ENCODE measurements around the gene RPA1. TPM values are rescaled to one million over a fixed set of nuclear protein-coding genes. Genes with fewer than 3 reads are reported as not detected.

The RPA1 gene
- total and polyA plus RNA-seq, 9 of the 15 experiments (the other 6 are each of a cell fraction or from before 2014, with no cell fraction given) = 25.2 to 125 (median 47.4) TPM

DNA sequence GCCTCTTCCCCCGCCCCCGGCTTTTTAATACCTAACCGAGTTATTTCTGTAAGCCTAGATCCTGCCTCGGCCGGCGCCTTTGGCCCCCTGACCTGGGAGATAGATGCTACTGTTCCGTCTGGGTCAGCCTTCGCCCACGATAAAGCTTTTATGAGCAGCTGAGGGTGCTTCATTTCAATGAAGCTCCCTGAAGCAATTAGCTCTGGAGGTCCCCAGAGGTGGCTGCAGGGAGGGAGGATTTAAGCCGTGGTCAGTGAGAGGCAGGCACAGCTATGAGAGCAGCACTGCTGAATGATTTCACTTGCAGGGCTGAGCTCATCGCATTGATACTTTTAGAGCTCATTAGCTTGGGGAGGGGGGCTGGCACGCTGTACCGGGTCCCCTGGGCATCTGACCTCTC, 89.4 kb downstream of the RPA1 start:
- Histone ChIP-seq H2AFZ (ENCODE audit: low read depth, low read length) (no peak overlapping the region), H3K9me1 (ENCODE audit: control insufficient read depth, insufficient read depth, low read length) (no peaks in the 10 kb centered on the region), H3K27ac (ENCODE audit: extremely low read depth, low read depth, low read length) (no peak overlapping the region), H3K9ac (ENCODE audit: insufficient read depth in 1 of 2, low read depth in 2 of 2, low read length in 2 of 2) (no peak overlapping the region), H3K4me1 (replicated peaks in 1 of 2; ENCODE audit: control insufficient read depth in 2 of 2, insufficient read depth in 2 of 2, low read length in 2 of 2) (peaks cover 0 to 11% of the 10 kb centered on the region in 2 experiments; a peak in 2 of 5 replicates), H3K4me3 (no peak overlapping the region), H3K4me2 (ENCODE audit: insufficient read depth, low read length) (no peak overlapping the region), H3K9me3 (replicated peaks; ENCODE audit: control insufficient read depth, insufficient read depth, low read depth, low read length) (no peaks in the 10 kb centered on the region), H3K36me3 (ENCODE audit: control insufficient read depth, insufficient read depth, low read length) (no peaks in the 10 kb centered on the region), H3K27me3 (ENCODE audit: control insufficient read depth in 2 of 2, insufficient read depth in 2 of 2, low read length in 2 of 2) (peaks cover 28 to 47% of the 10 kb centered on the region in 2 experiments), H3K79me2 (ENCODE audit: control insufficient read depth, insufficient read depth, low read length) (no peaks in the 10 kb centered on the region), H4K20me1 (replicated peaks; ENCODE audit: control insufficient read depth, insufficient read depth, low read length) (no peaks in the 10 kb centered on the region)
- POLR2A ChIA-PET = interaction anchor here (0.7 kb wide), 1 partner anchor 12 kb away, joined by 3 read pairs; no protein-coding TSS in a partner anchor
- intact Hi-C loops (cut with micrococcal nuclease) (no loop called here), in situ Hi-C loops (cut with MboI) (loop anchor here (25.0 kb wide), 1 partner anchor 318 kb away; no protein-coding TSS in a partner anchor)
- WGBS (ENCODE audit: insufficient coverage, low coverage, missing lambda C conversion rate) = 7% methylated on average over 12 of the region's 13 CpGs
- DNase-seq (ENCODE audit: extremely low read depth in 1 of 4, low spot score in 3 of 4) (no peak), ATAC-seq (no peak), FAIRE-seq (no peak)
- TF ChIP-seq HMGN3 (IDR thresholded peaks at IDR 0.05; ENCODE audit: borderline replicate concordance, extremely low read depth, insufficient read length, low read depth, low read length) (no peak), LARP7 (IDR thresholded peaks at IDR 0.05) (no peak), ZNF740 (CRISPR knock-in tag; IDR thresholded peaks at IDR 0.05) (no peak), ZNF740 (tag; IDR thresholded peaks at IDR 0.05) (no peak), SMARCA5 (IDR thresholded peaks at IDR 0.05) (no peak), ZSCAN32 (CRISPR knock-in tag; IDR thresholded peaks at IDR 0.05) (no peak), GATAD2A (IDR thresholded peaks at IDR 0.05) (no peak), KDM4B (IDR thresholded peaks at IDR 0.05; ENCODE audit: borderline replicate concordance in 2 of 2, low read depth in 1 of 2) (no peak), CREB3L1 (IDR thresholded peaks at IDR 0.05; ENCODE audit: borderline replicate concordance, low read depth) (no peak), ZFX (CRISPR knock-in tag; IDR thresholded peaks at IDR 0.05) (no peak), RHOXF2B (CRISPR knock-in tag; conservative IDR thresholded peaks at IDR 0.05) (no peak), SP2 (IDR thresholded peaks at IDR 0.05; ENCODE audit: extremely low read depth, low read depth, low read length, poor library complexity, severe bottlenecking) (no peak)
- TF ChIP-seq, protein P1, sequence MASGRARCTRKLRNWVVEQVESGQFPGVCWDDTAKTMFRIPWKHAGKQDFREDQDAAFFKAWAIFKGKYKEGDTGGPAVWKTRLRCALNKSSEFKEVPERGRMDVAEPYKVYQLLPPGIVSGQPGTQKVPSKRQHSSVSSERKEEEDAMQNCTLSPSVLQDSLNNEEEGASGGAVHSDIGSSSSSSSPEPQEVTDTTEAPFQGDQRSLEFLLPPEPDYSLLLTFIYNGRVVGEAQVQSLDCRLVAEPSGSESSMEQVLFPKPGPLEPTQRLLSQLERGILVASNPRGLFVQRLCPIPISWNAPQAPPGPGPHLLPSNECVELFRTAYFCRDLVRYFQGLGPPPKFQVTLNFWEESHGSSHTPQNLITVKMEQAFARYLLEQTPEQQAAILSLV (tag; IDR thresholded peaks at IDR 0.05) = no peak
- TF ChIP-seq, protein P2, sequence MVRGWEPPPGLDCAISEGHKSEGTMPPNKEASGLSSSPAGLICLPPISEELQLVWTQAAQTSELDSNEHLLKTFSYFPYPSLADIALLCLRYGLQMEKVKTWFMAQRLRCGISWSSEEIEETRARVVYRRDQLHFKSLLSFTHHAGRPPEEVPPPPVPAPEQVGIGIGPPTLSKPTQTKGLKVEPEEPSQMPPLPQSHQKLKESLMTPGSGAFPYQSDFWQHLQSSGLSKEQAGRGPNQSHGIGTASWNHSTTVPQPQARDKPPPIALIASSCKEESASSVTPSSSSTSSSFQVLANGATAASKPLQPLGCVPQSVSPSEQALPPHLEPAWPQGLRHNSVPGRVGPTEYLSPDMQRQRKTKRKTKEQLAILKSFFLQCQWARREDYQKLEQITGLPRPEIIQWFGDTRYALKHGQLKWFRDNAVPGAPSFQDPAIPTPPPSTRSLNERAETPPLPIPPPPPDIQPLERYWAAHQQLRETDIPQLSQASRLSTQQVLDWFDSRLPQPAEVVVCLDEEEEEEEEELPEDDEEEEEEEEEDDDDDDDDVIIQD (CRISPR knock-in tag; IDR thresholded peaks at IDR 0.05) = no peak
- TF ChIP-seq, protein P3, sequence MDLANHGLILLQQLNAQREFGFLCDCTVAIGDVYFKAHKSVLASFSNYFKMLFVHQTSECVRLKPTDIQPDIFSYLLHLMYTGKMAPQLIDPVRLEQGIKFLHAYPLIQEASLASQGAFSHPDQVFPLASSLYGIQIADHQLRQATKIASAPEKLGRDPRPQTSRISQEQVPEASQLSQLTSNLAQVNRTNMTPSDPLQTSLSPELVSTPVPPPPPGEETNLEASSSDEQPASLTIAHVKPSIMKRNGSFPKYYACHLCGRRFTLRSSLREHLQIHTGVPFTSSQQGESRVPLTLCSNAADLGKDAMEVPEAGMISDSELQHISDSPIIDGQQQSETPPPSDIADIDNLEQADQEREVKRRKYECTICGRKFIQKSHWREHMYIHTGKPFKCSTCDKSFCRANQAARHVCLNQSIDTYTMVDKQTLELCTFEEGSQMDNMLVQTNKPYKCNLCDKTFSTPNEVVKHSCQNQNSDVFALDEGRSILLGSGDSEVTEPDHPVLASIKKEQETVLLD (IDR thresholded peaks at IDR 0.05) = no peak
- BruUV-seq (replicated peaks) = no TSS peak
- CTCF ChIA-PET (ENCODE audit: low intra/inter-chr PET ratio) = no interaction called here
